IMR-90 (cell line): Measurements from ENCODE around the gene RECQL5. TPM values are rescaled to one million over a fixed set of nuclear protein-coding genes. Genes with fewer than 3 reads are reported as not detected.
A peak's percentile ranks its signal among the peaks of the same experiment; 100 is the strongest.

Source experiments
- ATAC-seq: fragments of 200-7000 bp; cut with Tn5 transposase; 2 replicates; pipeline ENCODE4 v1.9.1; 2020; ENCODE audit warnings: low read depth, mild to moderate bottlenecking, moderate library complexity
- BruUV-seq: library from RNA; stranded (reverse); fragments of 400-500 nt; replicated peaks from 2 replicates; lab custom pipeline; 2021; lab: Mats Ljungman, UMichigan
- CTCF ChIA-PET: fragments of 300-600 bp; formaldehyde crosslinking; extraction: SDS; loops from one replicate; lab custom pipeline; 2021; ENCODE audit warnings: antibody characterized with exemption; lab: Yijun Ruan, JAX
- POLR2A ChIA-PET: fragments of 300-600 bp; sonication (Branson Sonifier 250); formaldehyde crosslinking; loops from one replicate; lab custom pipeline; 2022; ENCODE audit warnings: antibody characterized with exemption; ENCODE audit not compliant: unreplicated experiment; lab: Charles Lee
- DNase-seq: peaks from one replicate; pipeline ENCODE4 v3.0.0; 2013
- H2AFZ ChIP-seq: replicated peaks from 2 replicates; pipeline ENCODE3; 2013; ENCODE audit warnings: low read length, mild to moderate bottlenecking; ENCODE audit not compliant: poor library complexity
- H2AK5ac ChIP-seq: 2 replicates; pipeline ENCODE4 v1.6.1; 2013; ENCODE audit warnings: low read depth, low read length, inconsistent platforms
- H2AK9ac ChIP-seq: replicated peaks from 2 replicates; pipeline ENCODE3; 2013; ENCODE audit warnings: mild to moderate bottlenecking, low read depth, low read length, moderate library complexity; ENCODE audit not compliant: poor library complexity
- H2BK120ac ChIP-seq: 2 replicates; pipeline ENCODE4 v1.6.1; 2013; ENCODE audit warnings: low read depth, low read length, inconsistent platforms
- H2BK15ac ChIP-seq: 3 replicates; pipeline ENCODE4 v1.6.1; 2013; ENCODE audit warnings: low read depth, low read length, inconsistent platforms
- H2BK20ac ChIP-seq: 2 replicates; pipeline ENCODE4 v1.6.1; 2013; ENCODE audit warnings: low read depth, mild to moderate bottlenecking, inconsistent platforms, low read length, moderate library complexity
- H2BK5ac ChIP-seq: 2 replicates; pipeline ENCODE4 v1.6.1; 2013; ENCODE audit warnings: mild to moderate bottlenecking, low read depth, low read length, inconsistent platforms; ENCODE audit not compliant: poor library complexity, severe bottlenecking
- H3K14ac ChIP-seq: replicated peaks from 2 replicates; pipeline ENCODE4 v1.6.1; 2013; ENCODE audit warnings: low read depth, low read length, inconsistent platforms
- H3K18ac ChIP-seq: 2 replicates; pipeline ENCODE4 v1.6.1; 2013; ENCODE audit warnings: low read depth, low read length, control low read depth
- H3K23ac ChIP-seq: 2 replicates; pipeline ENCODE4 v1.6.1; 2013; ENCODE audit warnings: low read depth, low read length, inconsistent platforms
- H3K27ac ChIP-seq: 2 replicates; pipeline ENCODE4 v1.5.1; 2013; ENCODE audit warnings: mild to moderate bottlenecking, control low read depth, low read length; ENCODE audit not compliant: insufficient read depth
- H3K27me3 ChIP-seq: 2 replicates; pipeline ENCODE4 v1.6.1; 2013; ENCODE audit warnings: low read length; ENCODE audit not compliant: control insufficient read depth, insufficient read depth
- H3K36me3 ChIP-seq: 2 replicates; pipeline ENCODE4 v1.6.1; 2013; ENCODE audit warnings: low read length, mixed read lengths; ENCODE audit not compliant: control insufficient read depth, insufficient read depth
- H3K4ac ChIP-seq: 2 replicates; pipeline ENCODE4 v1.6.1; 2013; ENCODE audit warnings: low read depth, low read length, inconsistent platforms
- H3K4me1 ChIP-seq: 2 replicates; pipeline ENCODE4 v1.6.1; 2013; ENCODE audit warnings: low read length, mixed read lengths; ENCODE audit not compliant: control insufficient read depth, insufficient read depth
- H3K4me2 ChIP-seq: 2 replicates; pipeline ENCODE4 v1.6.1; 2013; ENCODE audit warnings: low read depth, mild to moderate bottlenecking, control low read depth, low read length, moderate library complexity
- H3K4me3 ChIP-seq: 2 replicates; pipeline ENCODE4 v1.5.1; 2013; ENCODE audit warnings: low read depth, mild to moderate bottlenecking, control low read depth, low read length, moderate library complexity; ENCODE audit not compliant: insufficient read depth
- H3K56ac ChIP-seq: 2 replicates; pipeline ENCODE4 v1.6.1; 2013; ENCODE audit warnings: low read length, inconsistent platforms; ENCODE audit not compliant: insufficient read depth; ENCODE audit errors: extremely low read depth
- H3K79me1 ChIP-seq, 2 experiments: 2 replicates each; pipeline ENCODE4 v1.6.1; 2013; ENCODE audit warnings: low read length in 2 of 2, inconsistent platforms in 1 of 2, low read depth in 1 of 2
- H3K9ac ChIP-seq: 2 replicates; pipeline ENCODE4 v1.6.1; 2013; ENCODE audit warnings: low read depth, low read length, control low read depth
- H3K9me1 ChIP-seq: 2 replicates; pipeline ENCODE4 v1.6.1; 2013; ENCODE audit warnings: low read length, inconsistent platforms; ENCODE audit not compliant: insufficient read depth
- H3K9me3 ChIP-seq: 2 replicates; pipeline ENCODE4 v1.6.1; 2013; ENCODE audit warnings: low read length; ENCODE audit not compliant: control insufficient read depth, insufficient read depth
- H4K20me1 ChIP-seq: 2 replicates; pipeline ENCODE4 v1.6.1; 2013; ENCODE audit warnings: low read length, inconsistent platforms; ENCODE audit not compliant: insufficient read depth
- H4K5ac ChIP-seq: 2 replicates; pipeline ENCODE4 v1.6.1; 2013; ENCODE audit warnings: mild to moderate bottlenecking, low read depth, low read length, control low read depth
- H4K8ac ChIP-seq, 2 experiments: 2 replicates each; pipeline ENCODE4 v1.6.1; 2013; ENCODE audit warnings: low read depth in 2 of 2, low read length in 2 of 2, control low read depth in 1 of 2, inconsistent platforms in 1 of 2
- H4K91ac ChIP-seq: 2 replicates; pipeline ENCODE4 v1.6.1; 2013; ENCODE audit warnings: low read depth, low read length, inconsistent platforms; ENCODE audit not compliant: insufficient read depth
- CHD1 ChIP-seq: IDR thresholded peaks from 2 replicates; pipeline ENCODE4 v1.6.1; 2012; ENCODE audit warnings: low read depth, low read length, improper control_type of control experiment
- MAFK ChIP-seq: IDR thresholded peaks from 2 replicates; pipeline ENCODE4 v1.6.1; 2012; ENCODE audit warnings: low read depth, low read length, improper control_type of control experiment
- MAZ ChIP-seq: IDR thresholded peaks from 2 replicates; pipeline ENCODE4 v1.6.1; 2012; ENCODE audit warnings: low read depth, mild to moderate bottlenecking, low read length, improper control_type of control experiment, moderate library complexity, borderline replicate concordance
- NFE2L2 ChIP-seq: fragments of 150-350 bp; IDR thresholded peaks from 2 replicates; pipeline ENCODE4 v1.6.1; 2016; ENCODE audit warnings: low read depth, mild to moderate bottlenecking, low read length
- SMC3 ChIP-seq: fragments of 150-350 bp; IDR thresholded peaks from 2 replicates; pipeline ENCODE4 v1.6.1; 2016; ENCODE audit warnings: low read depth, mild to moderate bottlenecking, antibody characterized with exemption, low read length, moderate library complexity
- WGBS, 2 experiments: methylation state at CpG; one replicate each; pipeline versions ENCODE4 v1.1.5 to v1.1.7; 2013; ENCODE audit warnings: missing lambda C conversion rate in 2 of 2; ENCODE audit not compliant: insufficient read length in 1 of 2; ENCODE audit errors: extremely low coverage in 2 of 2; 5-methylcytosine and 5-hydroxymethylcytosine counted together
- dilution Hi-C: fragments of 300-500 bp; cut with HindIII; formaldehyde crosslinking; loops from one replicate; pipeline ENCODE4 v1.14.3; 2018; ENCODE audit warnings: low sequenced_read_pairs; ENCODE audit not compliant: unreplicated experiment
- in situ Hi-C: fragments of 300-500 bp; cut with MboI; formaldehyde crosslinking; loops from 3 replicates; pipeline ENCODE4 v1.14.3; 2019; ENCODE audit warnings: low sequenced_read_pairs, inconsistent platforms, mixed read lengths
- intact Hi-C: fragments of 100-400 bp; cut with micrococcal nuclease; formaldehyde crosslinking; loops from 2 replicates; pipeline ENCODE4 v1.10.0; 2022
- polyA plus RNA-seq, 3 experiments: library from polyadenylated mRNA; depleted of rRNA; stranded (reverse); fragments of >200 nt; gene quantifications; 2 replicates each; pipeline ENCODE4 v1.2.3, GENCODE V29; 2012; ENCODE audit warnings: low replicate concordance in 1 of 3
- total RNA-seq: library from RNA; depleted of rRNA; stranded (reverse); fragments of >200 nt; gene quantifications from 2 replicates; pipeline ENCODE4 v1.2.3, GENCODE V29; 2012
- TF ChIP-seq, protein P1 (sequence below): conservative IDR thresholded peaks from 2 replicates; pipeline ENCODE4 v1.5.1; 2012; ENCODE audit warnings: mild to moderate bottlenecking, low read depth, low read length, improper control_type of control experiment

The RECQL5 gene
- total and polyA plus RNA-seq, 2 of the 4 experiments (the other 2 are of a cell fraction), result 7.3 to 23.7 TPM

DNA sequence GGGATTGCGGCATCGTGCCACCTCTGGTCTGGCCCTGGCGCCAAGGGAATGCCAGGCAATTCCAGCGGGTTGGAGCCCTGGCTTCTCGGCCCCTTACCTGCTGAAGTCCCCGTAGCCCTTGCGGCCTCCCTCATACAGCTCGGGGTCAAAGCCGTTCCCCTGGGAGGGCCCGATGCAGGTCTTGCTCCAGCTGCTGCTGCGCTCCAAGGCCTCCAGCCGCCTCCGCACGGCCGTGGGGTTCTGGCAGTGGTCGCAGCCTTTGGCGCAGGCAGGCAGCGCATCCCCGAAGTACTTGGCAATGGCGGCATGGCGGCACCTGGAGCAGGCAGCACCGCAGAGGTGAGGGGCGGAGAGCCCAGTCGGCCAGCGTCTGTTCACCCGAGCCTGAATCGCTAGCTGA, 35.6 kb downstream of the RECQL5 start (continued):
- TF ChIP-seq, protein P1, sequence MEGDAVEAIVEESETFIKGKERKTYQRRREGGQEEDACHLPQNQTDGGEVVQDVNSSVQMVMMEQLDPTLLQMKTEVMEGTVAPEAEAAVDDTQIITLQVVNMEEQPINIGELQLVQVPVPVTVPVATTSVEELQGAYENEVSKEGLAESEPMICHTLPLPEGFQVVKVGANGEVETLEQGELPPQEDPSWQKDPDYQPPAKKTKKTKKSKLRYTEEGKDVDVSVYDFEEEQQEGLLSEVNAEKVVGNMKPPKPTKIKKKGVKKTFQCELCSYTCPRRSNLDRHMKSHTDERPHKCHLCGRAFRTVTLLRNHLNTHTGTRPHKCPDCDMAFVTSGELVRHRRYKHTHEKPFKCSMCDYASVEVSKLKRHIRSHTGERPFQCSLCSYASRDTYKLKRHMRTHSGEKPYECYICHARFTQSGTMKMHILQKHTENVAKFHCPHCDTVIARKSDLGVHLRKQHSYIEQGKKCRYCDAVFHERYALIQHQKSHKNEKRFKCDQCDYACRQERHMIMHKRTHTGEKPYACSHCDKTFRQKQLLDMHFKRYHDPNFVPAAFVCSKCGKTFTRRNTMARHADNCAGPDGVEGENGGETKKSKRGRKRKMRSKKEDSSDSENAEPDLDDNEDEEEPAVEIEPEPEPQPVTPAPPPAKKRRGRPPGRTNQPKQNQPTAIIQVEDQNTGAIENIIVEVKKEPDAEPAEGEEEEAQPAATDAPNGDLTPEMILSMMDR, result no peak
- TF ChIP-seq CHD1, result no peak

DNA sequence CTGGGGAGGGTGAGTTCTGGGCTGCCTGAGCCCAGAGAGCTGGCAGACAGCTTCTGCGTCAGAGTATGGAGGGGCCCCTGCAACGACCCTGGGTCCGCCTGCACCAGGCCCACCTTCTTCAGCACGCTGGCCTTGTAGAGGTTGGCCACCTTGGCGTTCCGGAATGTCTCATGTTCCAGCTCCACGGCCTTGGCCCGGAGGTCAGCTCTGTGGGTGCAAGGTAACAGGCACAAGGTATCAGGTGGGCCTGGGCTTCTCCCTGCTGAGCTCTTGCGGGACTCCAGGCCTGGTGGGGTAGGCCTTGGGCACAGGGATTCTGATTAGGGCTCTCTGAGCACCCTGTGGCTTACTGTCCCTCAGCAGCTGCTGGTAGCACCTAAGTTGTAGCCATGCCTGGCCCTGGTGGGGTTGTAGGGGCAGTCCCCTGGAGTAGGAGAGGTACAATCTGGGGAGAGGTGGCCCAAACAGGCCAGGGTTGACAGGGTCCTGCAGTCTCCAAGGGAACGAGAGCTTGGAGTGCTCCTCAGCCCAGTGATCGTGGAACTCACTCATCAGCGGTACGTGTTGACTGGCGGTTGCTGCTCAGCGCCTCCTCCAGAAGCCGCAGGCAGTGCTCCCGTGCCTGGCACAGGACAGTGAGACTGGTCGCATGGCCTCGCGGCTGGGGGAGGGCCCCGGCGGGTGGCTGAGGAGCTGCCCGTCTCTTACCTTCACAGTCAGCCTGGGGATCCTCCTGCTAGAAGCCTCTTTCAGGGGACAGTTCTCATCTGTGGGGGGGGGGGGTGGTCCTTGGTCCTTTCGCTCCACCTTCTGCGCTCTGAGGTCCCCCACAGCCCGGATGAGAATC, 36.7 kb downstream of the RECQL5 start:
- Histone ChIP-seq H2AFZ (no peak overlapping the region), H3K56ac (no peak overlapping the region), H3K18ac (no peak overlapping the region), H3K4me1 (peaks cover 15% of the 10 kb centered on the region), H3K79me1 (peaks cover 0 to 3% of the 10 kb centered on the region in 2 experiments; a peak in 1 of 4 replicates), H3K9ac (no peak overlapping the region), H3K23ac (no peak overlapping the region), H2BK120ac (no peak overlapping the region), H3K27me3 (no peaks in the 10 kb centered on the region), H3K9me3 (no peaks in the 10 kb centered on the region), H3K27ac (no peak overlapping the region), H3K14ac (no peak overlapping the region), H2AK9ac (peak overlapping the region; percentile 16), H2AK5ac (no peak overlapping the region), H4K91ac (no peak overlapping the region), H3K4me2 (no peak overlapping the region), H3K36me3 (peaks cover 8% of the 10 kb centered on the region; the same call in 1 of the 2 replicates), H2BK15ac (no peak overlapping the region), H4K20me1 (peaks cover 9% of the 10 kb centered on the region), H4K5ac (no peak overlapping the region), H2BK5ac (no peak overlapping the region), H4K8ac (no peak overlapping the region), H2BK20ac (no peak overlapping the region), H3K9me1 (no peaks in the 10 kb centered on the region), H3K4ac (no peak overlapping the region), H3K4me3 (no peak overlapping the region)
- ATAC-seq (no peak), DNase-seq (no peak)
- dilution Hi-C loops (no loop called here), in situ Hi-C loops (loop anchor here (5.0 kb wide), 1 partner anchor 117 kb away; no protein-coding TSS in a partner anchor), intact Hi-C loops (loop anchor here (1.0 to 5.0 kb wide), 2 partner anchors 41 to 113 kb away; partner anchors contain the start of genes CASKIN2 and TSEN54)
- TF ChIP-seq SMC3, result no peak
- TF ChIP-seq, protein P1, result no peak
- TF ChIP-seq CHD1, result no peak
- no peak for TF ChIP-seq MAFK
- no peak for TF ChIP-seq NFE2L2
- no peak for TF ChIP-seq MAZ
- ChIA-PET POLR2A (no interaction called here), CTCF (no interaction called here)
- BruUV-seq, result no TSS peak
- 94% methylated on average over 8 of the region's 26 CpGs; no CpG with 5 or more reads in 1 of the 2 experiments for WGBS, 2 experiments
